Trophoblast cell (in vitro differentiated cells and primary cell): ENCODE measurements around the gene DNAJC11.

ENCODE experiments used
- DNase-seq, 2 donors: peaks; one replicate each; pipeline ENCODE4 v3.0.0-alpha.2; 2016
- H2AFZ ChIP-seq: 2 replicates; pipeline ENCODE4 v1.6.1; 2013; ENCODE audit warnings: low read length, moderate library complexity, mild to moderate bottlenecking; ENCODE audit not compliant: insufficient read depth, poor library complexity
- H2AK5ac ChIP-seq: 2 replicates; pipeline ENCODE4 v1.6.1; 2013; ENCODE audit warnings: mild to moderate bottlenecking, low read length
- H2BK120ac ChIP-seq: 2 replicates; pipeline ENCODE4 v1.6.1; 2013; ENCODE audit warnings: low read length, mild to moderate bottlenecking, moderate library complexity; ENCODE audit not compliant: insufficient read depth, poor library complexity
- H2BK12ac ChIP-seq: 2 replicates; pipeline ENCODE4 v1.6.1; 2013; ENCODE audit warnings: mild to moderate bottlenecking, low read length, moderate library complexity
- H2BK5ac ChIP-seq: 2 replicates; pipeline ENCODE4 v1.6.1; 2013; ENCODE audit warnings: low read length, low read depth, moderate library complexity, mild to moderate bottlenecking; ENCODE audit not compliant: poor library complexity
- H3K14ac ChIP-seq: 2 replicates; pipeline ENCODE4 v1.6.1; 2013; ENCODE audit warnings: mild to moderate bottlenecking, low read length
- H3K18ac ChIP-seq: 2 replicates; pipeline ENCODE4 v1.6.1; 2013; ENCODE audit warnings: mild to moderate bottlenecking, low read length
- H3K23ac ChIP-seq: 2 replicates; pipeline ENCODE4 v1.6.1; 2013; ENCODE audit warnings: low read length
- H3K27ac ChIP-seq: 2 replicates; pipeline ENCODE4 v1.5.1; 2013; ENCODE audit warnings: low read depth, mild to moderate bottlenecking, inconsistent platforms, low read length, moderate library complexity
- H3K27me3 ChIP-seq: 2 replicates; pipeline ENCODE4 v1.6.1; 2013; ENCODE audit warnings: inconsistent platforms, mild to moderate bottlenecking, low read length, moderate library complexity; ENCODE audit not compliant: insufficient read depth
- H3K36me3 ChIP-seq, 2 experiments: 1 replicate in 1 of 2; 2 replicates in 1 of 2; pipeline ENCODE4 v1.6.1; 2013; ENCODE audit warnings: low read length in 2 of 2, mild to moderate bottlenecking in 2 of 2, moderate library complexity in 1 of 2; ENCODE audit not compliant: insufficient read depth in 2 of 2, control insufficient read depth in 1 of 2
- H3K4ac ChIP-seq: 2 replicates; pipeline ENCODE4 v1.6.1; 2013; ENCODE audit warnings: low read depth, mild to moderate bottlenecking, low read length, moderate library complexity
- H3K4me1 ChIP-seq, 2 experiments: 1 replicate in 1 of 2; 2 replicates in 1 of 2; pipeline ENCODE4 v1.6.1; 2013; ENCODE audit warnings: low read length in 2 of 2, mild to moderate bottlenecking in 2 of 2, moderate library complexity in 1 of 2; ENCODE audit not compliant: insufficient read depth in 2 of 2, control insufficient read depth in 1 of 2
- H3K4me2 ChIP-seq: 2 replicates; pipeline ENCODE4 v1.6.1; 2013; ENCODE audit warnings: inconsistent platforms, mild to moderate bottlenecking, low read length, moderate library complexity
- H3K4me3 ChIP-seq: 2 replicates; pipeline ENCODE4 v1.5.1; 2013; ENCODE audit warnings: mild to moderate bottlenecking, low read depth, low read length, inconsistent platforms
- H3K79me1 ChIP-seq: one replicate; pipeline ENCODE4 v1.6.1; 2013; ENCODE audit warnings: low read length
- H3K79me2 ChIP-seq: 2 replicates; pipeline ENCODE4 v1.6.1; 2013; ENCODE audit warnings: low read length, mild to moderate bottlenecking; ENCODE audit not compliant: control insufficient read depth, insufficient read depth, poor library complexity
- H3K9ac ChIP-seq: 2 replicates; pipeline ENCODE4 v1.6.1; 2013; ENCODE audit warnings: mild to moderate bottlenecking, low read length
- H3K9me3 ChIP-seq: 2 replicates; pipeline ENCODE4 v1.6.1; 2013; ENCODE audit warnings: low read depth, mild to moderate bottlenecking, control low read depth, inconsistent platforms, low read length; ENCODE audit not compliant: insufficient read depth
- H4K12ac ChIP-seq: 2 replicates; pipeline ENCODE4 v1.6.1; 2013; ENCODE audit warnings: low read depth, mild to moderate bottlenecking, low read length, moderate library complexity
- H4K8ac ChIP-seq: 2 replicates; pipeline ENCODE4 v1.6.1; 2013; ENCODE audit warnings: low read depth, mild to moderate bottlenecking, low read length, moderate library complexity
- H4K91ac ChIP-seq: one replicate; pipeline ENCODE4 v1.6.1; 2013; ENCODE audit warnings: low read depth, mild to moderate bottlenecking, low read length, moderate library complexity
- WGBS: extraction: QIAGEN DNeasy Blood & Tissue Kit; methylation state at CpG from one replicate; pipeline ENCODE4 v1.1.7; 2013; ENCODE audit warnings: missing lambda C conversion rate; ENCODE audit not compliant: insufficient read length, insufficient coverage; ENCODE audit errors: extremely low coverage; 5-methylcytosine and 5-hydroxymethylcytosine counted together

The DNAJC11 gene

DNA sequence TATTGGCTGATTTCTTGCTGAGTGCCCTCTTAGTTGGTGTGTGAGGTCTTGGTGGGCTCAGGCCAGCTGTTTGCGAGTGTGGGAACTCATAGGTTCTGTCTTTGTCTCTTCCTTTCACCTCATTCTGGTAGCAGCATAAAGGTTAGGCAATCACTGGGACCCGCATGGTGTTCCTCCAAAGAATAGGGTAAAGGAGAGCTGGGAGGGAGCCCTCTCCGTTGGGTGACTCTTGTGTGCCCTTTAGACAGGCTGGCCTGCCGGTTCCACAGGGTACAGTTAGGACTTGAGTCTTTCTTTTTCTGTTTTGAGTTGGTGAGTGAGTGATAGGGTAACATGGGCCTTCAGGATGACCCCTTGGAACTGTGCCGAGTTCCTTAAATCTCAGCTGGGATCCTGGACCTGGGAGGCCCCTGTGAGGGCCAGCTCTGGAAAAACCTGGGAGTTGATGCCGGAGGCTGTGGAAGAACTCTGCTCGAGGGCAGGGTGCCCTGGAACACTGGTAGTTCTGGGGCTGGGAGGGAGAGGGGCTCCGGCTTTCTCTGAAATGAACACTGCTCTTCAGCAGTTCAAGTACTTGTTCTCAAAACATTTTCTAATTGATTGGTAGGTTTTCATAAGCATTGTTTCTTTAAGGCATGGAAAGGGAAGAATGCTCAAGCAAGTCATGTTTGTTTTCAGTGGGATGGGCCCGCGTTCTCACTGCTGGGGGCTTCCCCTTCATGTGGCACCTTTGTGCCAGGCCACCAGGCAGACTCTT lies 79.0 kb downstream of the DNAJC11 start:
- Histone ChIP-seq H4K91ac (peak overlapping the region; percentile 87), H3K18ac (peak overlapping the region; percentile 82), H2AK5ac (peak overlapping the region; percentile 59), H3K4me1 (peaks cover 23 to 29% of the 10 kb centered on the region in 2 experiments), H3K36me3 (peaks cover 55 to 57% of the 10 kb centered on the region in 2 experiments), H3K27me3 (no peaks in the 10 kb centered on the region), H2AFZ (no peak overlapping the region), H4K12ac (no peak overlapping the region), H3K27ac (peak overlapping the region; percentile 94), H3K4ac (peak overlapping the region; percentile 28), H3K4me2 (peak overlapping the region; percentile 13), H3K9me3 (peaks cover 4% of the 10 kb centered on the region), H3K9ac (no peak overlapping the region), H2BK5ac (peak overlapping the region; percentile 83), H3K79me1 (peaks cover 20% of the 10 kb centered on the region), H3K79me2 (peaks cover 13% of the 10 kb centered on the region), H2BK12ac (peak overlapping the region; percentile 72), H3K23ac (no peak overlapping the region), H2BK120ac (peak overlapping the region; percentile 82), H3K4me3 (no peak overlapping the region), H3K14ac (peak overlapping the region; percentile 76), H4K8ac (peak overlapping the region; percentile 80)
- peak; percentile 90 to 92 for DNase-seq
- WGBS, result no CpG with 5 or more reads among the region's 10 CpGs

DNA sequence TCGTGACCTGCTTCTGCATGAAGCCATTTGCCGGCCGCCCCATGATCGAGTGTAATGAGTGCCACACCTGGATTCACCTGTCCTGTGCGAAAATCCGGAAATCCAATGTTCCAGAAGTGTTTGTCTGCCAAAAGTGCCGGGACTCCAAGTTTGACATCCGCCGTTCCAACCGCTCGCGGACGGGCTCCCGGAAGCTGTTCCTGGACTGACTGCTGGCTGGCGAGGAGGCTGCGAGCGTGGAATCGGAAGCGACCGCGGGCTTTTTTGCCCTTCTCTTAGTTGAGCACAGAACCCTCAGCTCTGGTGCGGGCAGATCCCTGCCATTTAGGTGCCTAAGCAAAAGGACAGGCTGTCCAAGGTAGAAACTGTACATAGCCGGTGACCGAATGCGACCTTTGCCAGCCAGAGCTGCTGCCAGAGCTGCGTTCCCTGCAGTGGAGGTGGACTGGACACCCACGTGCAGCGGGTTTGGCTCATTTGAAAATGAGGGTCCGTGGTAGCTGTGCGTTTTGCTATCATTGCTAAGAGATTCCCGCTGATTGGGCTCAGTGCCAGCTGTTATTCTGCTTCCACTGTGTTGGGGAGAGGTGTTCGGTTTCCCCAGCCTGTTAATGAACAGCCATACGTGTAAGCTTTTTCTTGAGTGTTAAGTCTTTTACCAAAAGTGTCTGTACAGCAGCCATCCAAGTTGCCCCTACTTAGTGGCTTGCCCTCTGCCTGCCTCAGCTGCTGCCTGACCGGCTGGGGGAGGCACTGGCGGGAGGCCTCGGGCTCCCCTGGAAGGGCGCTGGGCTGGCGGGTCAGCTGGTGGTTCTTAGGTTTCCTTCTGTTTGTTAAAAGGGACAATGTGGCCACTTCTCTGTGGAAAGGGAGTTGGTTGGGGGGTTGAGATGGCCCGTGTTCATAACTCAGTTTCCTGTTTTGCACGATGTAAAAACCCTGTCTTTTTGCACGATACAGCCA lies 79.9 kb downstream of the DNAJC11 start:
- Histone ChIP-seq H3K4ac (no peak overlapping the region), H4K12ac (no peak overlapping the region), H4K8ac (no peak overlapping the region), H4K91ac (no peak overlapping the region), H3K14ac (no peak overlapping the region), H2BK12ac (no peak overlapping the region), H3K79me1 (peaks cover 20% of the 10 kb centered on the region), H2AFZ (no peak overlapping the region), H3K4me3 (no peak overlapping the region), H3K27me3 (no peaks in the 10 kb centered on the region), H3K18ac (peak overlapping the region; percentile 5), H3K23ac (no peak overlapping the region), H3K9me3 (peaks cover 4% of the 10 kb centered on the region), H3K36me3 (peaks cover 57 to 61% of the 10 kb centered on the region in 2 experiments), H3K27ac (peak overlapping the region; percentile 94), H3K4me2 (no peak overlapping the region), H3K79me2 (peaks cover 15% of the 10 kb centered on the region), H3K4me1 (peaks cover 23 to 29% of the 10 kb centered on the region in 2 experiments), H2BK120ac (no peak overlapping the region), H3K9ac (no peak overlapping the region), H2BK5ac (peak overlapping the region; percentile 83), H2AK5ac (no peak overlapping the region)
- no CpG with 5 or more reads among the region's 41 CpGs for WGBS
- DNase-seq, result peak in 1 of 2 donors; percentile 17

- H4K12ac ChIP-seq, result no peak overlapping the region
- no CpG with 5 or more reads among the region's 4 CpGs for WGBS
- no peak for DNase-seq
- H4K8ac ChIP-seq, result no peak overlapping the region
- H3K4ac ChIP-seq, result peak overlapping the region; percentile 49
- H3K79me2 ChIP-seq, result peaks cover 24% of the 10 kb centered on the region
- H2BK5ac ChIP-seq, result no peak overlapping the region
- H2BK120ac ChIP-seq, result no peak overlapping the region
- no peaks in the 10 kb centered on the region for H3K27me3 ChIP-seq
- H3K4me3 ChIP-seq, result no peak overlapping the region
- H4K91ac ChIP-seq, result no peak overlapping the region
- H2BK12ac ChIP-seq, result no peak overlapping the region
- peaks cover 18 to 29% of the 10 kb centered on the region in 2 experiments for H3K4me1 ChIP-seq
- H3K23ac ChIP-seq, result no peak overlapping the region
- peaks cover 16% of the 10 kb centered on the region for H3K79me1 ChIP-seq
- no peak overlapping the region for H3K9ac ChIP-seq
- H3K27ac ChIP-seq, result no peak overlapping the region
- no peak overlapping the region for H3K18ac ChIP-seq
- H3K4me2 ChIP-seq, result no peak overlapping the region
- no peak overlapping the region for H2AFZ ChIP-seq
- no peak overlapping the region for H3K14ac ChIP-seq
- H3K9me3 ChIP-seq, result peaks cover 4% of the 10 kb centered on the region
- H2AK5ac ChIP-seq, result no peak overlapping the region
- peaks cover 58 to 61% of the 10 kb centered on the region in 2 experiments for H3K36me3 ChIP-seq
These were observed 82.6 kb downstream of the DNAJC11 start for GRCh38 chr1:6619045-6619444.
